Fibroblast of pulmonary artery (primary cell): ENCODE results near the gene SPAG9.

ENCODE experiments used
- DNase-seq: peaks from one replicate; pipeline ENCODE4 v3.0.0-alpha.2; 2010; ENCODE audit warnings: low read depth
- H3K4me3 ChIP-seq: replicated peaks from 2 replicates; pipeline ENCODE4 v1.5.1; 2011; ENCODE audit warnings: low read depth, mild to moderate bottlenecking, control low read depth, low read length, moderate library complexity
- CTCF ChIP-seq: IDR thresholded peaks from 2 replicates; pipeline ENCODE4 v1.5.1; 2011; ENCODE audit warnings: mild to moderate bottlenecking, control low read depth, low read length, inconsistent platforms; ENCODE audit errors: missing control alignments

Gene SPAG9

GRCh38 chr17:51018541-51018940 is 102.1 kb downstream of the SPAG9 start:
- DNase-seq: no peak
- no peak overlapping the region for H3K4me3 ChIP-seq
- no peak for TF ChIP-seq CTCF

GRCh38 chr17:51017270-51017669 is 103.4 kb downstream of the SPAG9 start:
- TF ChIP-seq CTCF: no peak
- DNase-seq: no peak

GRCh38 chr17:51016099-51016498 is 104.6 kb downstream of the SPAG9 start:
- no peak overlapping the region for H3K4me3 ChIP-seq
- no peak for DNase-seq
- TF ChIP-seq CTCF: no peak

More at GRCh38 chr17:51017270-51017669, 103.4 kb downstream of the SPAG9 start:
- H3K4me3 ChIP-seq: no peak overlapping the region

- H3K4me3 ChIP-seq: no peak overlapping the region
- peak; percentile 18 for DNase-seq
- TF ChIP-seq CTCF: no peak
Measured at GRCh38 chr17:51015145-51015558, 105.5 kb downstream of the SPAG9 start.

GRCh38 chr17:51014129-51014528 is 106.5 kb downstream of the SPAG9 start:
- H3K4me3 ChIP-seq: no peak overlapping the region

GRCh38 chr17:51013322-51013721 is 107.3 kb downstream of the SPAG9 start:
- H3K4me3 ChIP-seq: no peak overlapping the region
- DNase-seq: no peak
- TF ChIP-seq CTCF: no peak

More at GRCh38 chr17:51014129-51014528, 106.5 kb downstream of the SPAG9 start:
- no peak for DNase-seq
- TF ChIP-seq CTCF: no peak

GRCh38 chr17:51012538-51012937 is 108.1 kb downstream of the SPAG9 start:
- TF ChIP-seq CTCF: no peak
- no peak overlapping the region for H3K4me3 ChIP-seq
- no peak for DNase-seq
